Stimulated activated naive CD8-positive, alpha-beta T cell treated with anti-CD3 and anti-CD28 coated beads, Interleukin-15, amount 100 ng/mL, for 72 hours (primary cell): Measurements from ENCODE around the gene ZFHX3.
A peak's percentile ranks its signal among the peaks of the same experiment; 100 is the strongest.

Experiments
- ATAC-seq: fragments of 150-1000 bp; cut with Tn5 transposase; 2 replicates; pipeline ENCODE4 v1.10.0; 2021; ENCODE audit warnings: mild to moderate bottlenecking, moderate library complexity
- DNase-seq, 2 donors: peaks; one replicate each; pipeline ENCODE4 v3.0.0; 2021 to 2022
- H3K27ac Mint-ChIP-seq, 2 donors: one replicate each; pipeline ENCODE4 v1.8.0; 2022; ENCODE audit warnings: mild to moderate bottlenecking in 2 of 2, mixed read lengths in 2 of 2, moderate library complexity in 2 of 2
- H3K27me3 Mint-ChIP-seq: one replicate; pipeline ENCODE4 v1.8.0; 2022; ENCODE audit warnings: mixed read lengths
- H3K4me1 Mint-ChIP-seq: one replicate; pipeline ENCODE4 v1.8.0; 2022; ENCODE audit warnings: mild to moderate bottlenecking, mixed read lengths
- H3K4me3 Mint-ChIP-seq, 2 donors: one replicate each; pipeline ENCODE4 v1.8.0; 2022; ENCODE audit warnings: mild to moderate bottlenecking in 2 of 2, mixed read lengths in 2 of 2, moderate library complexity in 1 of 2
- H3K9me3 Mint-ChIP-seq, 2 donors: one replicate each; pipeline ENCODE4 v1.8.0; 2022; ENCODE audit warnings: mixed read lengths in 2 of 2

ZFHX3 gene

DNA sequence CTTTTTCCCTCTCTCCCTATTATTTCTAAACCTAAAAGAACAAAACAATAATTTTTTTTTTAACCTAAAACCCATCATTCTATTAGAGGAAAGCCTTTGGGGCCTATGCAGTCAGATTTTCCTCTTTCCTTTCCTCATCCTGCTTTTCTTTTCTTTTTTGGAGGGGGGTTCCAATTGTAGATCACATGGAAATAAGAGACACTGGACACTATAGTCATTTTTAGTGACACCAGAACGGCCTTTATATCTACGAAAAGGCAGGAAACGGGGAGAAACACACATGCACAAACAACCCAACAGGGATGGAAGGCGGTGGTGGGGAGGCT lies 5.1 kb upstream of the ZFHX3 start:
- Mint-ChIP-seq H3K27ac (no peak overlapping the region), H3K27me3 (peaks cover 13% of the 10 kb centered on the region), H3K4me1 (peaks cover 17% of the 10 kb centered on the region), H3K4me3 (no peak overlapping the region), H3K9me3 (no peaks in the 10 kb centered on the region)
- ATAC-seq: no peak
- no peak for DNase-seq

DNA sequence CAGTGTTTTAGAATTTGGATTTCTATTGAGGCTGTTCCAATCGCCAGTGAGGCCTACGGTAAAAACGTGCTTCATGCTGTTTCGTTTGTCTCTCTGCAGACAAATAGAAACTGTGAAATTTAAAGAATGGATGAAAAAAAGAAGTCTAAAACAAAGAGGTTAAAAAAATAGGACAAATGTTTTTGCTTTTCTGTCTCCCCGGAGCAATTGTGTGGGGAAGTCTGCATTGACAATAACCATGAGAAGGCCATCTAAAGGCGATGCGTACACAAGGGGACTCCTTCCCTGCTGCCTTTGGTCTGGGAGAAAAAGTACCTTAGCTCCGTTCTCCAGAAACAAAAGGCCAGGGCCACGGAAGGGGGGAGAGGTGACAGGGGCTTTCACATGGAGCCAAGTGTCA lies 4.6 kb upstream of the ZFHX3 start:
- ATAC-seq (no peak), DNase-seq (no peak)
- H3K27ac Mint-ChIP-seq: no peak overlapping the region
- peaks cover 17% of the 10 kb centered on the region for H3K4me1 Mint-ChIP-seq
- H3K9me3 Mint-ChIP-seq: no peaks in the 10 kb centered on the region
- H3K27me3 Mint-ChIP-seq: peaks cover 14% of the 10 kb centered on the region
- no peak overlapping the region for H3K4me3 Mint-ChIP-seq

DNA sequence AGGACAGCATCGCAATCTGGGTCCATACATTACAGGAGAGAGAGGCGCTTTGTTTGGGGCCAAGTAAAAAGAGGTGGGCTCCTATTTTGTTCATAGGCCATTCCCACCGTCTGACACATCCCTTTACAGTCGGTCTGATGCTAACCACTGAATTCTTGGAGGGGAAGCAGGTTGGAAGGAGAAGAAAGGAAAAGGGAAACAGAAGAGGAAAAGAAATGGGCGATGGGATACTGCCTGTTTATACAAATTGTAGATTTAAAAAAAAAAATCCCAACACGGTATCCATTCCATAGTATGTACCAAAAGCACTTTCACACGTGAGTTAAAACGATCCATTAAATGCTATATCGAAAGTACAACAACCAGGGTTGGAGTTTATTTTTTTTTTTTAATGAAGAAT lies 4.0 kb upstream of the ZFHX3 start:
- Mint-ChIP-seq H3K4me1 (peaks cover 17% of the 10 kb centered on the region), H3K27me3 (peaks cover 20% of the 10 kb centered on the region), H3K4me3 (no peak overlapping the region), H3K27ac (no peak overlapping the region), H3K9me3 (no peaks in the 10 kb centered on the region)
- no peak for ATAC-seq
- DNase-seq: no peak

DNA sequence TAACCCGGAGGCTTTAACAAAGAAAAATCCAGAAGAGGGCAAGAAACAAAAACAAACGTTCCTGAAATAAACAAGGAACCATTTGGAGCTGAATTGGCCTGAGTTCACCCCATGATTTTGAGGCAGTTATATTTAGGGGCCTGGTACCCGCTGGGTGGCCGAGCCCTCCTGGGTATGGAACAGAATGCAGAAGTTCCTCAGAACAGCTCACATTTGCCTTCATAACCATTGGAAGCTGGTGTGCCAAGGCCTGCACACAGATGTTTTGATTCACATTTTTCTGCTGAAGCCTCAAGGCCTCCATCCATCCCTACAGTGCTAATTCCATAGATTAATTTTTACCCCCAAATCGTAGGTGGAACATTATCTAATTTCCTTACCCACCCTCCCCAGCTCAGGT lies 3.3 kb upstream of the ZFHX3 start:
- Mint-ChIP-seq H3K27me3 (peaks cover 28% of the 10 kb centered on the region), H3K9me3 (no peaks in the 10 kb centered on the region), H3K4me1 (peaks cover 15% of the 10 kb centered on the region), H3K4me3 (no peak overlapping the region), H3K27ac (no peak overlapping the region)
- DNase-seq: no peak
- no peak for ATAC-seq

GRCh38 chr16:73050201-73051099 lies 2.5 kb upstream of the ZFHX3 start:
- H3K27me3 Mint-ChIP-seq: peaks cover 35% of the 10 kb centered on the region
- no peak overlapping the region for H3K4me3 Mint-ChIP-seq
- no peaks in the 10 kb centered on the region for H3K9me3 Mint-ChIP-seq
- DNase-seq (no peak), ATAC-seq (no peak)
- H3K27ac Mint-ChIP-seq: peak overlapping the region in 1 of 2 donors; percentile 49
- peaks cover 7% of the 10 kb centered on the region for H3K4me1 Mint-ChIP-seq

GRCh38 chr16:73049511-73049910 lies 1.6 kb upstream of the ZFHX3 start:
- Mint-ChIP-seq H3K4me3 (no peak overlapping the region), H3K27ac (no peak overlapping the region), H3K27me3 (peaks cover 45% of the 10 kb centered on the region), H3K9me3 (no peaks in the 10 kb centered on the region), H3K4me1 (peaks cover 6% of the 10 kb centered on the region)
- DNase-seq: no peak
- no peak for ATAC-seq

DNA sequence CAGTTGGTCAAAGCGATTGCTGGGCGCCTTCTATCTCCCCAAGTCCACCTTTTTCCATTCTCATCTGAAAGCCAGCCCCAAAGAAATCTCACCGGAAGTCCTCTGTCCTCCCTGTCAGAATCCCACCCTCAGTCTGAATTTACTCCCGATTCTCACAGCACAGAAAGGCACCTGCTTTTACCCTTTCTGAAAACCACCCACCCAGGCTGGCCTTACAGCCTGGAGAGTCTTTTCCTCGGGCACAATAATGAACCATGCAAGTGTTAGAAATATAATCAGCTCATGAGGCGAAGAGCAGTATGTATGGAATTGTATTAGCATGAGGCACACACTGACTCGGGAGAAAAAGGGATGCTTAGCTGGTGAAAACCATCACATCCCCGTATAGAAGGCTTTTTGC lies 1.2 kb upstream of the ZFHX3 start:
- Mint-ChIP-seq H3K4me3 (no peak overlapping the region), H3K9me3 (no peaks in the 10 kb centered on the region), H3K27ac (no peak overlapping the region), H3K4me1 (peaks cover 6% of the 10 kb centered on the region), H3K27me3 (peaks cover 49% of the 10 kb centered on the region)
- no peak for ATAC-seq
- no peak for DNase-seq

- Mint-ChIP-seq H3K27me3 (peaks cover 55% of the 10 kb centered on the region), H3K4me1 (peaks cover 6% of the 10 kb centered on the region), H3K4me3 (peak overlapping the region in 1 of 2 donors; percentile 7), H3K27ac (no peak overlapping the region), H3K9me3 (no peaks in the 10 kb centered on the region)
- ATAC-seq: no peak
- DNase-seq: no peak
These were observed 558 bp upstream of the ZFHX3 start for GRCh38 chr16:73048292-73049080.

- H3K27me3 Mint-ChIP-seq: peaks cover 68% of the 10 kb centered on the region
- peak overlapping the region; percentile 30 to 67 for H3K4me3 Mint-ChIP-seq
- DNase-seq: no peak
- peaks cover 6% of the 10 kb centered on the region for H3K4me1 Mint-ChIP-seq
- H3K9me3 Mint-ChIP-seq: no peaks in the 10 kb centered on the region
- no peak for ATAC-seq
- no peak overlapping the region for H3K27ac Mint-ChIP-seq
These were observed 750 bp downstream of the ZFHX3 start for GRCh38 chr16:73047221-73047535.

DNA sequence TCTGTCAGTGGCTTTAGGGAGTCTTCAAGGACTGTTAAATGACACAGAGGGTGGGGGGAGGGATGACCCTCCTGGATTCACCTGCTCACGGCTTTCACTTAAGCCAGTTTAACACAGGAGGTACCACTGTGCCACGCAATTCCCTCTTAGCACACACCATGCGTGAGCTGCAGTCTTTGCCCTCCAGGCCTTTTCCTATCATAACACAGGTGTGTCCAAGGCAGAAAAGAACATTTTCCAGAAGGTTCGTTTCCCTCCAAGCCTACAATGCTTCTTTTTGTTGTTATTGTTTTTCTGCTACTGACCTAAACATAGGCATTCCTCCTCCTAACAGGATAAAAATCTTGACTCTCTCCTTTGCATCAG lies 1.1 kb downstream of the ZFHX3 start:
- DNase-seq (no peak), ATAC-seq (no peak)
- Mint-ChIP-seq H3K4me3 (no peak overlapping the region), H3K27ac (no peak overlapping the region), H3K4me1 (peaks cover 6% of the 10 kb centered on the region), H3K9me3 (no peaks in the 10 kb centered on the region), H3K27me3 (peaks cover 72% of the 10 kb centered on the region)

GRCh38 chr16:73046202-73046848 lies 1.6 kb downstream of the ZFHX3 start:
- DNase-seq (no peak), ATAC-seq (no peak)
- Mint-ChIP-seq H3K4me3 (no peak overlapping the region), H3K4me1 (peaks cover 6% of the 10 kb centered on the region), H3K27ac (no peak overlapping the region), H3K27me3 (peaks cover 77% of the 10 kb centered on the region), H3K9me3 (no peaks in the 10 kb centered on the region)

GRCh38 chr16:73043828-73044467 lies 4.0 kb downstream of the ZFHX3 start:
- Mint-ChIP-seq H3K9me3 (no peaks in the 10 kb centered on the region), H3K4me3 (no peak overlapping the region), H3K27ac (no peak overlapping the region), H3K4me1 (peaks cover 6% of the 10 kb centered on the region), H3K27me3 (peaks cover 72% of the 10 kb centered on the region)
- DNase-seq: no peak
- no peak for ATAC-seq

DNA sequence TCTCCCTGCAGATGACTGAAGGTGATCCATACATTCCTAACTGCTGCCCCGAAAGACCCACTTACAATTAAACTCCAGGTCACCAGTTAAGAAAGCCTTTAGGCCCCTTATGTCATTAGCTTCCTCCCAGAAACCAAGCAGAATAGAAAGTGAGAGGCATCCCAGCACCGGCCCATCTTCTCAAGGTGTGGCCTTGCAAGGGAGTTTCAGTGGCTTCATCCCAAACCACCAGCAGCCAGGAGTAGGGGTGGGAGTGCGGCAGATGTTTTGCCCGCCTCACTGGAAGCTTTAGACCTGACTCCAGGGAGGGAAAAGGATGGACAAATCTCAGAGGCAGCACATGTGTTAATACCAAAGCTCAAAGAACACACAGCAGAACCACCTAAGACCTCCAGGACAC lies 5.1 kb downstream of the ZFHX3 start:
- ATAC-seq: no peak
- no peak overlapping the region for H3K27ac Mint-ChIP-seq
- H3K9me3 Mint-ChIP-seq: no peaks in the 10 kb centered on the region
- peaks cover 65% of the 10 kb centered on the region for H3K27me3 Mint-ChIP-seq
- H3K4me1 Mint-ChIP-seq: peaks cover 6% of the 10 kb centered on the region
- no peak overlapping the region for H3K4me3 Mint-ChIP-seq
- no peak for DNase-seq

GRCh38 chr16:73041676-73042075 lies 6.3 kb downstream of the ZFHX3 start:
- H3K4me3 Mint-ChIP-seq: no peak overlapping the region
- H3K4me1 Mint-ChIP-seq: no peaks in the 10 kb centered on the region
- DNase-seq (no peak), ATAC-seq (no peak)
- H3K27ac Mint-ChIP-seq: no peak overlapping the region
- H3K9me3 Mint-ChIP-seq: no peaks in the 10 kb centered on the region
- H3K27me3 Mint-ChIP-seq: peaks cover 65% of the 10 kb centered on the region

- Mint-ChIP-seq H3K9me3 (no peaks in the 10 kb centered on the region), H3K4me3 (no peak overlapping the region), H3K4me1 (peaks cover 4% of the 10 kb centered on the region), H3K27ac (no peak overlapping the region), H3K27me3 (peaks cover 65% of the 10 kb centered on the region)
- no peak for ATAC-seq
- DNase-seq: no peak
These were observed 7.1 kb downstream of the ZFHX3 start for GRCh38 chr16:73040735-73041402.
